NCI-H128 (cell line): ENCODE measurements around the gene ARHGAP24.

Source experiments
- DNase-seq: peaks from one replicate; lab custom pipeline; 2025; ENCODE audit not compliant: unreplicated experiment; lab: John Stamatoyannopoulos, UW

Gene ARHGAP24

GRCh38 chr4:85736571-85736970 is 261.6 kb downstream of the ARHGAP24 start:
- DNase-seq = no peak

GRCh38 chr4:85737254-85737653 is 262.3 kb downstream of the ARHGAP24 start:
- no peak for DNase-seq

GRCh38 chr4:85738721-85739120 is 263.8 kb downstream of the ARHGAP24 start:
- DNase-seq = no peak

GRCh38 chr4:85740431-85740861 is 265.5 kb downstream of the ARHGAP24 start:
- no peak for DNase-seq

GRCh38 chr4:85741381-85741780 is 266.4 kb downstream of the ARHGAP24 start:
- DNase-seq = no peak

GRCh38 chr4:85741921-85742591 is 267.1 kb downstream of the ARHGAP24 start:
- no peak for DNase-seq

- DNase-seq = no peak
Observed at GRCh38 chr4:85744950-85745349, 270.0 kb downstream of the ARHGAP24 start.

GRCh38 chr4:85745939-85746338 is 271.0 kb downstream of the ARHGAP24 start:
- no peak for DNase-seq

GRCh38 chr4:85747882-85748491 is 273.0 kb downstream of the ARHGAP24 start:
- peak; percentile 39 for DNase-seq

- DNase-seq = no peak
Observed at GRCh38 chr4:85748654-85749053, 273.7 kb downstream of the ARHGAP24 start.

- no peak for DNase-seq
Observed at GRCh38 chr4:85751866-85752265, 276.9 kb downstream of the ARHGAP24 start.

- no peak for DNase-seq
Observed at GRCh38 chr4:85755285-85755684, 280.3 kb downstream of the ARHGAP24 start.

GRCh38 chr4:85756938-85757337 is 282.0 kb downstream of the ARHGAP24 start:
- no peak for DNase-seq

- no peak for DNase-seq
Observed at GRCh38 chr4:85759388-85759787, 284.4 kb downstream of the ARHGAP24 start.

GRCh38 chr4:85760511-85760910 is 285.6 kb downstream of the ARHGAP24 start:
- DNase-seq = no peak

GRCh38 chr4:85761803-85762528 is 287.0 kb downstream of the ARHGAP24 start:
- no peak for DNase-seq

GRCh38 chr4:85762529-85762871 is 287.6 kb downstream of the ARHGAP24 start:
- no peak for DNase-seq

- no peak for DNase-seq
Observed at GRCh38 chr4:85763202-85763601, 288.3 kb downstream of the ARHGAP24 start.

GRCh38 chr4:85767649-85768048 is 292.7 kb downstream of the ARHGAP24 start:
- DNase-seq = no peak

GRCh38 chr4:85769009-85769408 is 294.1 kb downstream of the ARHGAP24 start:
- DNase-seq = no peak

- no peak for DNase-seq
Observed at GRCh38 chr4:85772470-85772869, 297.5 kb downstream of the ARHGAP24 start.

GRCh38 chr4:85773372-85773771 is 298.4 kb downstream of the ARHGAP24 start:
- no peak for DNase-seq
